ENCODE data around the gene SPNS1. TPM values are rescaled to one million over a fixed set of nuclear protein-coding genes. Genes with fewer than 3 reads are reported as not detected.
A peak's percentile ranks its signal among the peaks of the same experiment; 100 is the strongest.
"Not testable (repeated sequence)": the region's sequence is repeated elsewhere in the genome, so short reads cannot be mapped to it uniquely, and the experiment has no call there.

SPNS1 gene
- 10 to 100 TPM; 36.0 to 44.3 (median 36.9) TPM for total RNA-seq
- 15.5 TPM for total RNA-seq (2013)

GRCh38 chr16:28974437-28975157 is at the start of gene SPNS1:
TSS of gene SPNS1 (plus strand) at chr16:28974778. CDS start at chr16:28975152, 374 bp downstream.
- Mint-ChIP-seq H3K27me3 (ENCODE audit: low read depth in 2 of 2) (no peaks in the 10 kb centered on the region), H3K36me3 (no peaks in the 10 kb centered on the region), H3K9me3 (no peaks in the 10 kb centered on the region), H3K4me1 (peaks cover 35 to 42% of the 10 kb centered on the region in 2 donors), H3K4me3 (peak within 1 kb of the TSS; percentile 99), H3K27ac (peak within 1 kb of the TSS; percentile 95 to 97)
- no peaks in the 10 kb centered on the region for H3K27me3 ChIP-seq (ENCODE audit: control insufficient read depth, insufficient read depth, low read length)
- H3K4me1 ChIP-seq (ENCODE audit: control insufficient read depth, insufficient read depth, low read length) = peaks cover 18% of the 10 kb centered on the region
- under 1% methylated on average over 60 of the region's 60 CpGs for WGBS (ENCODE audit: insufficient coverage)
- peaks cover 11% of the 10 kb centered on the region for H3K36me3 ChIP-seq (ENCODE audit: control insufficient read depth, insufficient read depth, low read length)
- H3K9me3 ChIP-seq (ENCODE audit: control insufficient read depth, insufficient read depth, low read length) = no peaks in the 10 kb centered on the region
- no peak for TF ChIP-seq CTCF (IDR thresholded peaks at IDR 0.05)
- ATAC-seq (peak; percentile 91 to 96 (median 94)), DNase-seq (peak; percentile 92 to 94)
- intact Hi-C loops (cut with micrococcal nuclease) = loop anchor here (1.0 kb wide), 1 partner anchor 49 kb away; the partner anchor contains the start of gene RABEP2
- H3K4me3 ChIP-seq (ENCODE audit: low read length) = peak within 1 kb of the TSS; percentile 65
- peak within 1 kb of the TSS; percentile 57 for H3K27ac ChIP-seq (ENCODE audit: low read length)

GRCh38 chr16:28925386-28926228 is 49.0 kb upstream of the SPNS1 start:
- Histone ChIP-seq H3K9me3 (ENCODE audit: control insufficient read depth, insufficient read depth, low read length) (no peaks in the 10 kb centered on the region), H3K36me3 (ENCODE audit: control insufficient read depth, insufficient read depth, low read length) (peaks cover 8% of the 10 kb centered on the region), H3K4me1 (ENCODE audit: control insufficient read depth, insufficient read depth, low read length) (peaks cover 24% of the 10 kb centered on the region), H3K27ac (ENCODE audit: low read length) (peak overlapping the region; percentile 96), H3K4me3 (ENCODE audit: low read length) (peak overlapping the region; percentile 65), H3K27me3 (ENCODE audit: control insufficient read depth, insufficient read depth, low read length) (no peaks in the 10 kb centered on the region)
- TF ChIP-seq CTCF (IDR thresholded peaks at IDR 0.05) = no peak
- peak; percentile 73 to 86 (median 76) for ATAC-seq
- Mint-ChIP-seq H3K27ac (peak overlapping the region; percentile 98 to 99), H3K36me3 (no peaks in the 10 kb centered on the region), H3K27me3 (ENCODE audit: low read depth in 2 of 2) (no peaks in the 10 kb centered on the region), H3K4me3 (peak overlapping the region; percentile 98), H3K9me3 (no peaks in the 10 kb centered on the region), H3K4me1 (peaks cover 32 to 41% of the 10 kb centered on the region in 2 donors)
- intact Hi-C loops (cut with micrococcal nuclease) = loop anchor here (1.0 to 5.0 kb wide), 7 partner anchors 11 to 103 kb away; partner anchors contain the start of genes ATXN2L, NFATC2IP, SH2B1 and SPNS1
- DNase-seq = peak; percentile 83 to 91
- 1% methylated on average over 46 of the region's 48 CpGs for WGBS (ENCODE audit: insufficient coverage)

- not testable (repeated sequence) for H3K36me3 ChIP-seq (ENCODE audit: control insufficient read depth, insufficient read depth, low read length); H3K9me3 Mint-ChIP-seq; H3K27me3 Mint-ChIP-seq (ENCODE audit: low read depth in 2 of 2); H3K9me3 ChIP-seq (ENCODE audit: control insufficient read depth, insufficient read depth, low read length); ATAC-seq; H3K27me3 ChIP-seq (ENCODE audit: control insufficient read depth, insufficient read depth, low read length); H3K36me3 Mint-ChIP-seq; DNase-seq
- Mint-ChIP-seq H3K27ac (peak overlapping the region; percentile 98 to 99), H3K4me3 (peak overlapping the region; percentile 98), H3K4me1 (peaks cover 34 to 43% of the 10 kb centered on the region in 2 donors)
- intact Hi-C loops (cut with micrococcal nuclease) = loop anchor here (5.0 kb wide), 2 partner anchors 64 to 104 kb away; partner anchors contain the start of genes ATXN2L and SH2B1
- Histone ChIP-seq H3K27ac (ENCODE audit: low read length) (peak overlapping the region; percentile 96), H3K4me3 (ENCODE audit: low read length) (peak overlapping the region; percentile 65), H3K4me1 (ENCODE audit: control insufficient read depth, insufficient read depth, low read length) (peaks cover 31% of the 10 kb centered on the region)
- 100% methylated on average over 1 of the region's 2 CpGs for WGBS (ENCODE audit: insufficient coverage)
Measured at GRCh38 chr16:28926284-28926683, 48.3 kb upstream of the SPNS1 start.

- ATAC-seq (no peak), DNase-seq (no peak)
- H3K27me3 Mint-ChIP-seq (ENCODE audit: low read depth in 2 of 2) = no peaks in the 10 kb centered on the region
- no peak for TF ChIP-seq CTCF (IDR thresholded peaks at IDR 0.05)
- no peaks in the 10 kb centered on the region for H3K36me3 Mint-ChIP-seq
- H3K4me3 Mint-ChIP-seq = no peak overlapping the region
- no peaks in the 10 kb centered on the region for H3K9me3 Mint-ChIP-seq
- H3K4me1 Mint-ChIP-seq = peaks cover 32 to 49% of the 10 kb centered on the region in 2 donors
- Histone ChIP-seq H3K9me3 (ENCODE audit: control insufficient read depth, insufficient read depth, low read length) (no peaks in the 10 kb centered on the region), H3K4me3 (ENCODE audit: low read length) (no peak overlapping the region), H3K4me1 (ENCODE audit: control insufficient read depth, insufficient read depth, low read length) (peaks cover 39% of the 10 kb centered on the region), H3K27me3 (ENCODE audit: control insufficient read depth, insufficient read depth, low read length) (no peaks in the 10 kb centered on the region), H3K27ac (ENCODE audit: low read length) (no peak overlapping the region), H3K36me3 (ENCODE audit: control insufficient read depth, insufficient read depth, low read length) (no peaks in the 10 kb centered on the region)
- 86% methylated on average over 1 of the region's 1 CpG for WGBS (ENCODE audit: insufficient coverage)
- intact Hi-C loops (cut with micrococcal nuclease) = loop anchor here (5.0 kb wide), 2 partner anchors 66 to 106 kb away; partner anchors contain the start of genes ATXN2L and SH2B1
- no peak overlapping the region for H3K27ac Mint-ChIP-seq
Measured at GRCh38 chr16:28927815-28928214, 46.8 kb upstream of the SPNS1 start.
